Lower lobe of right lung (tissue), 2 donors: ENCODE data around the gene DZIP3. TPM values are rescaled to one million over a fixed set of nuclear protein-coding genes. Genes with fewer than 3 reads are reported as not detected.
A peak's percentile ranks its signal among the peaks of the same experiment; 100 is the strongest.

Source experiments
- ATAC-seq, 2 donors: fragments of 200-7000 bp; cut with Tn5 transposase; one replicate each; pipeline ENCODE4 v1.9.1; 2020 to 2022; ENCODE audit warnings: mild to moderate bottlenecking in 2 of 2, moderate library complexity in 2 of 2
- DNase-seq: peaks from one replicate; pipeline ENCODE4 v3.0.0-alpha.2; 2020
- H3K27ac ChIP-seq: fragments of 200-600 bp; one replicate; pipeline ENCODE4 v1.8.0; 2022
- H3K27me3 ChIP-seq: fragments of 200-600 bp; one replicate; pipeline ENCODE4 v1.8.0; 2022; ENCODE audit warnings: low read depth
- H3K36me3 ChIP-seq: fragments of 200-600 bp; one replicate; pipeline ENCODE4 v1.8.0; 2022; ENCODE audit warnings: mild to moderate bottlenecking
- H3K4me1 ChIP-seq: fragments of 200-600 bp; one replicate; pipeline ENCODE4 v1.8.0; 2022
- H3K4me3 ChIP-seq: fragments of 200-600 bp; one replicate; pipeline ENCODE4 v1.8.0; 2022; ENCODE audit warnings: mild to moderate bottlenecking
- H3K9me3 ChIP-seq: fragments of 200-600 bp; one replicate; pipeline ENCODE4 v1.8.0; 2022
- CTCF ChIP-seq: fragments of 200-600 bp; IDR thresholded peaks from one replicate; pipeline ENCODE4 v1.8.0; 2022; ENCODE audit warnings: antibody characterized with exemption, mild to moderate bottlenecking
- intact Hi-C: fragments of 100-400 bp; cut with DNase I; formaldehyde crosslinking; loops from one replicate; pipeline ENCODE4 v1.11.0; 2022
- total RNA-seq: library from RNA; stranded (reverse); fragmentation: NEBNext Ultra II Directional; extraction: Animal tissue kit (Norgen Biotek cat#: 25700); gene quantifications from one replicate; pipeline ENCODE4 v1.2.1, GENCODE V29; 2021
- donor health status: DM: no; HTN: yes; CAD: no; lungs with severe emphysema.

Gene DZIP3
- total RNA-seq, 1 donor from 2014 or later, result 13.5 TPM

GRCh38 chr3:108728105-108728504 lies 138.6 kb downstream of the DZIP3 start:
- no peak for ATAC-seq
- Histone ChIP-seq H3K27ac (no peak overlapping the region), H3K9me3 (no peaks in the 10 kb centered on the region), H3K4me1 (no peaks in the 10 kb centered on the region), H3K27me3 (no peaks in the 10 kb centered on the region), H3K36me3 (no peaks in the 10 kb centered on the region), H3K4me3 (no peak overlapping the region)
- intact Hi-C loops, result no loop called here
- TF ChIP-seq CTCF, result no peak
- no peak for DNase-seq

DNA sequence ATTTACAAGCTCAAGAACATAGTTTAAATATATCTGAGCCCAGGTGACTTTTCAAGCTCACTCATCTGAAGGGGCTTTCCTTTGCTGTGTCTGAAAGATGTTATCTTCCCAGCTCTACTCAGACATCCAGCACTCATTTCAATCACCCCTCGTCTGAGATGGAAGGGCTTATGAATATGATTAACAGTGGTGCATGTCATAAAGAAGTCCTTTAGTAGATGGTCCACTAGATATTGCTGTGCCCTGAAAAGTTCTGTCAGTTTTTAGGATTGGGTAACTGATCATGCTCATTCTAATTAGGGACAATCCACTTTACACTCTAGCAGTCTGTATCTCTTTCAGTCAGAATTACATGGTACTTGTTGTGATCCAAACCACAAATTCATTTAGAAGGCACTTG lies 139.4 kb downstream of the DZIP3 start:
- Histone ChIP-seq H3K27ac (no peak overlapping the region), H3K36me3 (no peaks in the 10 kb centered on the region), H3K4me3 (no peak overlapping the region), H3K27me3 (no peaks in the 10 kb centered on the region), H3K4me1 (no peaks in the 10 kb centered on the region), H3K9me3 (no peaks in the 10 kb centered on the region)
- ATAC-seq (no peak), DNase-seq (no peak)
- intact Hi-C loops, result no loop called here
- no peak for TF ChIP-seq CTCF

GRCh38 chr3:108736821-108737220 lies 147.3 kb downstream of the DZIP3 start:
- H3K27me3 ChIP-seq, result no peaks in the 10 kb centered on the region
- no peaks in the 10 kb centered on the region for H3K9me3 ChIP-seq
- H3K27ac ChIP-seq, result no peak overlapping the region
- no peak overlapping the region for H3K4me3 ChIP-seq
- TF ChIP-seq CTCF, result no peak
- peak in 1 of 2 donors; percentile 9 for ATAC-seq
- no peaks in the 10 kb centered on the region for H3K36me3 ChIP-seq
- no peaks in the 10 kb centered on the region for H3K4me1 ChIP-seq
- no peak for DNase-seq
- intact Hi-C loops, result no loop called here

DNA sequence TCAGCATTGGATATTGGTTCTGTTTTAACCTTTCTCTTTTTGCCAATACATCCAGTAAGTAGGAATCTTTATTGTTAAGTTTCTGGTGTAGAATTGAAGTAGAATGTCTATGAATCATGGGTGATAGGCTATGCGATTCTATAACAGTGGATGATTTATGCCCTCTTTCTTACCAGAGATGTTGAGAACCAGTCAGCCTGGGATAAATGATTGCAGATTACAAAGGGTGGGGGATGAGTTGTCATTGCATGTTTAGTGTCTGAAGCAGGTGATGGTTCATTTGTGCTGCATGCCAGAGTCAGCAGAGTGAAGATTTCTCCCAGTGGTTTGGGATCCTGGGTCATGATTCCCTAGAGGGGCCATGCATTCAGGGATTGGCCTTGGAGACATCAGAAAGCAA lies 153.4 kb downstream of the DZIP3 start:
- Histone ChIP-seq H3K27me3 (no peaks in the 10 kb centered on the region), H3K4me3 (no peak overlapping the region), H3K4me1 (no peaks in the 10 kb centered on the region), H3K27ac (no peak overlapping the region), H3K9me3 (no peaks in the 10 kb centered on the region), H3K36me3 (no peaks in the 10 kb centered on the region)
- DNase-seq (no peak), ATAC-seq (no peak)
- intact Hi-C loops, result no loop called here
- TF ChIP-seq CTCF, result no peak

Other genes with a start within 250 kb of the DZIP3 start
- gene MYH15, start 79.1 kb upstream of the DZIP3 start, total RNA-seq, result 1.0 TPM
- gene CIP2A, start 284 bp upstream of the DZIP3 start, total RNA-seq, result 3.2 TPM
- not detected for gene RETNLB, start 167.7 kb downstream of the DZIP3 start, total RNA-seq
- 1.3 TPM for gene TRAT1, start 233.1 kb downstream of the DZIP3 start, total RNA-seq